ENCODE data around the gene RPP38. TPM values are rescaled to one million over a fixed set of nuclear protein-coding genes. Genes with fewer than 3 reads are reported as not detected.

RPP38 gene
- total RNA-seq, 1 experiment from 2014 or later = 30.8 TPM

DNA sequence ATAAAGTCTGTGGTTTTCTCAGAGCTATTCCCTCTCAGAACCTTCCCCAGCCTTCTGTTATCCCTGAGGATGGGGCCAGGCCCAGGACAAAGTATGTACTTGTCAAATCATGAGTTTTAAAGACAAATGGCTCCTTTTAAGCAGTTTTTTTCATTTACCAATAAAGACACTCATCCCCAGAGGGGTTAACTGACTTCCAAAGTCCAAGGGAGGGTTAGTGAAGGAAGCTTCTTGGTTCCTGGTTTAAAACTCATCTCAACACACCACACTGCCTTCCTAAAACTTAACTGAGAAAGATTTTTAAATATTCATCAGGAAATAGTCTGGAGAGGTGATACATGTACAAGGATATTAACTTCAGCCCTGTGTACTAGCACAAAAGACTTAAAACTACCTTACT, 55.4 kb downstream of the RPP38 start:
- CTCF ChIA-PET = interaction anchor here (2.0 kb wide), 1 partner anchor 15 kb away, joined by 7 read pairs; no protein-coding TSS in a partner anchor
- DNase-seq (ENCODE audit: unreplicated experiment) = no peak
- no peaks in the 10 kb centered on the region for H3K4me1 Mint-ChIP-seq (ENCODE audit: insufficient read depth, unreplicated experiment)
- intact Hi-C loops (cut with micrococcal nuclease) = no loop called here
- H3K27ac Mint-ChIP-seq (ENCODE audit: low read depth, unreplicated experiment) = no peak overlapping the region
- H3K4me3 Mint-ChIP-seq (ENCODE audit: unreplicated experiment) = no peak overlapping the region
- H3K27me3 Mint-ChIP-seq (ENCODE audit: insufficient read depth, unreplicated experiment) = no peaks in the 10 kb centered on the region
- H3K36me3 Mint-ChIP-seq (ENCODE audit: insufficient read depth, unreplicated experiment) = no peaks in the 10 kb centered on the region
- POLR2A ChIA-PET = no interaction called here
- no peak for TF ChIP-seq CTCF (IDR thresholded peaks at IDR 0.05; ENCODE audit: unreplicated experiment)
- no peaks in the 10 kb centered on the region for H3K9me3 Mint-ChIP-seq (ENCODE audit: unreplicated experiment)
- no TSS peak for BruUV-seq (replicated peaks)

Other genes starting within 250 kb of the RPP38 start
- 14.9 and 16.0 TPM in 2 replicates for gene SUV39H2, start 218.5 kb upstream of the RPP38 start, total RNA-seq (2022)
- gene DCLRE1C, start 143.3 kb upstream of the RPP38 start, total RNA-seq (2022) = 10.3 and 11.5 TPM in 2 replicates
- 1.7 TPM in 1 of 2 replicates, not detected in the other for gene MEIG1, start 138.0 kb upstream of the RPP38 start, total RNA-seq (2022)
- 1.4 and 2.1 TPM in 2 replicates for gene OLAH, start 53.4 kb upstream of the RPP38 start, total RNA-seq (2022)
- gene ACBD7, start 8.6 kb upstream of the RPP38 start, total RNA-seq (2022) = 0.54 and 0.63 TPM in 2 replicates
- gene NMT2, start 71.3 kb downstream of the RPP38 start, total RNA-seq (2022) = 9.6 and 10.5 TPM in 2 replicates

All from MCF 10A (cell line).